Stimulated activated CD4-positive, alpha-beta T cell treated with anti-CD3 and anti-CD28 coated beads, Interleukin-12 subunit alpha, Interleukin-12 subunit beta, amount 100 ng/mL, for 24 hours (primary cell): ENCODE data around the gene ST8SIA1.

Experiments used
- DNase-seq, 2 experiments: peaks; one replicate each; pipeline ENCODE4 v3.0.0-alpha.2; 2020; ENCODE audit warnings: low read depth in 2 of 2

The ST8SIA1 gene

DNA sequence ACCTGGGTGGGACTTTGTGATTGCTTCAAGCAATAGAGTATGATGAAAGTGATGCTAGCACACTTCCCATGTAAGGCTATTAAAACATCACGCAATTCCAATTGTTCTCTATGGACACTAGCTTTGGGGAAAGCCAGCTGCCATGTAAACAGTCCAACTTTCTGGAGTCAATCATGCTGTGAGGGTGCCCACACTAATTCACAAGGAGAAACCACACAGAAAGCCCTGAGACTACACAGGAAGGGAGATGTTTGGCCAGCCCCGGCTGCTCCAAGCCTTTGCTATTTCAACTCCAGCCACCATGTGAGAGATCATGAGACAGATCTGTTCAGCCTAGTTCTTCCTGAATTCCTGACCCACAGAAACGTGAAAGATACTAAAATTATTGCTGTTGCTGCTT lies 96.3 kb downstream of the ST8SIA1 start:
- DNase-seq, result no peak

DNA sequence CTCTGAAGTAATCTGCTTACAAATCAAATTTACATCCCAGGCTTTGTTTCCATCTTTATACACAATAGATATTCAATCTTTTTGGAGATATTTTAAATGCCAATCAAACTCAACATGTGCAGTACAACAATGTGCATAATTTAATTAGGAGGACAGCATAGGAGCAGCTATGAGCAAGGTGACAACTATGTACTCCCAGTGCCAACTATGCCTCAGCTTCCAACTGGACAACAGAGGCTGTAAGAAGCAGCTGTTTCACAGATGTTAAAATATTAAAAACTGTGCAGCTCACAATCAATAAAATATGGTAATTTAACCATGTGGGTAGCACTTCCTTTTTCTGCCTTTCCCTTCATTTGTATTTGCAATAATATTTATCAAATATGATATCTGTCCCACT lies 99.9 kb downstream of the ST8SIA1 start:
- no peak for DNase-seq

DNA sequence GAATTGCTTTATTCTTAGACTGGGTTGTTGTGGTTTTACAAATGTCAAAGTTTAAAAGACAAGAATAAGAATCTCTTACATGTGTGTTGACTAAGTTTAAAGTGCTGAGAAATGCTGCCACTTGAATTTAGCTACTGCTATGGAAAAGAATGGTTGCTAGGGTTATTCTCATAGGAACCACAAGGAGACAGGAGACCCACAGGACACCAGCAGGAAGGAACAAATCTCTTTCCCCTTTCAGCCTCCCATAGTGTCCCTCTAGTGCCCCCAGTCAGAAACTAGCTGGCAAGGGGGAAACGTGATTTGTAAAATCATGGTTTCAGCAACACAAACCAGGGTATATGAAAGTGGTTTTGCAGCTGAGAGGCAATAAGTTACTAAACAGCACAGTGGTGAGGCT lies 102.7 kb downstream of the ST8SIA1 start:
- no peak for DNase-seq

DNA sequence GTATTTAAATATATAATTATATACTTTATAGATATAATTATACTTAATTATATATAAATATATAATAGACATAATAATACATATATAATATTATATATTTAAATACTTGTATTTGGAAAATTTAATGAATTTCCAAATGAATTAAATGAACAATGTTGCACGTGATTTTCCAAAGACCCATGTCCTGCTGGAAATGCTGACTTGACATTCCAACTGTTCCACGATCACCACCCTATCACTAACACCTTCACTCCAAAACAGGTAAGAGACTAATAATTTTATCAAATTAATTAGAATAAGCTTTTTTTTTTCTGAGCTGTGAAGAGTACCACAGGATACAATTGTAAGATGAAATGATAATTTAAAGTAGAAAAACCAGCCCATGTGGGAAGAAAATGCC lies 103.4 kb downstream of the ST8SIA1 start:
- DNase-seq, result no peak

DNA sequence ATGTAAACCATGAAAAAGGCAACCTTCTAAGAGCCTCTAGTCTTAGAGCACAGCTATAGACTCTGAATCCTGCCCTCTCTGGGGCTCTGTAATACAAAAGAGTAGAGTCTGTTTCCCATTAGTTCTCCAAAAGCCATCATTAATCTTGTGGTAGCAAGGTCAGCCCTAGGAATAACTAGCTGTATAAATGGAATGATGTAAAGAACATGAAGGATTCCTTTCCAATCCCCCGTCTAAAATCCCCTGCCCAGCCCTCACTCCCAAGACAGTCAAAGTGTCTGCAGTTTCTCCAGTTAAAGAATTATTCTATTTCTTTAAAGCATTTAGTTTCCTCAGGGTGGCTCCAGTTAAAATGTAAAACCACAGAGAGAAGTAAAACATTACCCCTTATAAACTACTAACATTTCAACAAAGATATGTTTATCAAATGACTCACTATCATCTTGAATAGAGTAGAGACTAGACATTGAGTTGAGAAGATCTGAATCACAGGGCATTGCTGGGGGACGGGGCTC lies 104.2 kb downstream of the ST8SIA1 start:
- no peak for DNase-seq

DNA sequence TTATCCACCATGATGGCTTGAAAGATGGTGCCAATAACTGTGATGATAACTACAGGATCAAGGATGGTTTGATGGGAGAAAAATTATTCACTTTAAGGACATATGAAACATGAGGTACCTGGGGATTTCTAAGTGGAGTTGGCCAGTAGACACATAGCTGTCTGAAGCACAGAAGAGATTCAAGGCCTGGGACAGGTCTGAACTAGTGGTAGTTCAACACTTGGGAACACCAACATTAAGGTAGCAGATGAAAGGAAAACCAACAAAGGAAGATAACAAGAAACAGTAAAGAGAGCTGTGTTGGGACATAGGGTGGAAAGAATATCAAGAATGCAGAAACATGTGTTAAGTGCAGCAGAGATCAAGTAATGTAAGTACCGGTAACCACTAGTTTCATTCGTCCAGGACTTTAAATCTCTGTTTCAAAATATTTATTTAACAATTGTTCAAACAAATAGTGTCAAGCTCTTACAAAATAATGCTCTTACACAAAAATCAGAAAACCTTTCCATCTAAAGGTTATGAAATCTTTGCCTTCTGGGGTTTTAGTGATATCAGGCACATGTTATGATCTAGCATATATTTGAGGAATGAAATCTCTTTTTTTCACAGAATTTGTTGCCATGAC lies 104.7 kb downstream of the ST8SIA1 start:
- no peak for DNase-seq

DNA sequence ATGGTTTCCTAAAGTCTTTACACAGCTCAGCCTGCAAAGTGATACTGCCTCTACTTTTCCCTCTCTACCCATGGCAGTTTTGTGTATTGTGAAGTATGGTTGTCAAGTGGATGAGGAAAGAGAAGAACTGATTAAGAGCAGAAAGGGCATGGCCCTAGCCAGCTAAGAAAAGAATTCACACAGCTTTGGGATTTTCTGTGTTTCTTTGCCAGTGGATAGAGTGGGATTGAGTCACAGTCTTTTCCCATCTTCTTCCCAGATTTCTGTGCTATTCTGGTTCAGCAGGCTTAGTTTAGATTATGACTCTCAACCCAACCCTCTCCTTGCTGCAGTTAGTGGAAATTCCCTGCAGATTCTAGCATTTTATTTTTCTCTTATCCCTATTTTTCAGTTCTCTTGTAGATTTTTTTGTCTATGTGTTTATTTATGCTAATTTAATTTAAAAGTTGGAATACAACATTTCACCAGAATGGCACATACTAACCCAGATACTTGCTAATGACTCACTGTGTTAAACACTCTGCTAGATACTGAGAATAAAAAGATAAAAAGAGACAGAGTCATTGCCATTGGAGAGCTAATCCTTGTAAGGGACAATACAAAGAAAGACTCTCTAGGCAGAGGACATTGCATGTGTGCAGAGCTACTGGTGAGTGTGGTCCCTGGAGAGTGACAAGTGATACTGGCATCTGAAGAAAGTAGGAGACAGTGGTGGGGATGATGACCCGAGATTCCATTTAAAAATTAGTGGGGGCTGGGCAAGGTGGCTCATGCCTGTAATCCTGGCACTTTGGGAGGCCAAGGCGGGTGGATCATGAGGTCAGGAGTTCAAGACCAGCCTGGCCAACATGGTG lies 106.3 kb downstream of the ST8SIA1 start:
- no peak for DNase-seq

DNA sequence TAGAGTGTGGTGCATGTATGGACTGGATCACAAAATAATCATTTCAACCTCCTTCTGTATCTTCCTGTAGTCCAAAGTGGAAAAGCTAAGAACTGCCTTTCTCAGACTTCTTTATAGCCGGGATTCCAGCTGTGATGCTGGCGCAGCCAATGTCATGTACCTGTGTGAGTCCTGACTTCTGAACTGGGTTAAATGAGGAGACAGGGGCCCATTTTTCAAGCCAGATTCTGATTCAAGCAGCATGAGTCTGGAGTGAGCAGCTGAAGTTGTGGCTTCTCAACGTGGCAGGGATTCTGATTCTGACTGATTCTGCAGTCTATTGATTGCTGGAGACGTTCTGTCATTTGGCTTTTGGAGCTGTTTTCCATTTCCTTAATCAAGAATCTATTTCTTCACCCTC lies 111.2 kb downstream of the ST8SIA1 start:
- no peak for DNase-seq

DNA sequence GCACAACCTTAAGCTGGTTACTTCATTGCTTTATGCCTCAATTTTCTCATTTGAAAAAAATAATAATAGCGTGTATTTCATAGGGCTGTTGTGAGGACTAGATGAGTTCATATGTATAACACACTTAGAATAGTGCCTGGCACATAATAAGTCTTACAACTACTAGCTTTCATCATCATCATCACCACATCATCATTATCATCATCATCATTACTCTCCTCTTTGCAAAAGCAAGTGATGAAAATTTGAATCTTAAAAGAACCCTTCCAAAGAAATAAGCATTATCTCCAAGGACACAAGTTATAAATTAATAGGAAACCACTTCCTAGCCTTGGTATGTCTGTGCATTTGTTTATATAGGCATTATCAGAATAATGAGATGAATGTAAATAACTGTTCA lies 117.0 kb downstream of the ST8SIA1 start:
- no peak for DNase-seq

DNA sequence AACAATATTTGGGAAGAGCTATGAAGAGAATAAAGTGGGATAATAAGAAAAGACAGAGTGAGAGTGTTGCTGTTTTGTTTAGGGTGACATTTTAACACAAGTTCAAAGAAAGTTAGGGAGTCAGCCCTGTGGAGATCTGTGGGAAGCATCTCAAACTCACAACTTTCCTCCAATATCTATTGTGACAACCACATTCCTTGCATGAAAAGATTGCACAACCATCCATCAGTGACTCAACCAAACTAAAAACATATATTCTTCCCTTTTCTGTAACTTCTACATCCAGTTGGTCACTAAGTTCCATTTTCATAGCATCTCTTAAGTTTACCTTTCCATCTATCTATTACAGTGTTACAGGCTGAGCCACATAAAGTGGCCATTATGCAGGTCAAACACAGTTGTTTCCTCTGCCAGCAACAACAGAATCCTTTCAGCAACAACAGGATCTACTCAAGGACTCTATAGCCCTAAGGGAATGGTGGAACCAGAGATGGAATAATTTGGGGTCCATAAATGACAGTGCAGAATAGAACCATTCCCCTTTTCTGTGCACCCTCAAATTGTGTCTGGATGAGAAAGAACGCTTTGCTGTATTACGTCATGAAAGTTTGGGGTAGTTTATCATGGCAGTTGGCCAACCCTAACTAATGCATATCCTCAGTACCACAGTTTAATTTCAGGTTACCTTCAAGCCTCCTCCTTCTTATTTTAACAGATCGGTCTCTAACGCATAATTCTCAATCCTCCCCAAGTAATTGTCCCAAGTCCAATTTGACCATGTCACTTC lies 118.8 kb downstream of the ST8SIA1 start:
- DNase-seq, result no peak

DNA sequence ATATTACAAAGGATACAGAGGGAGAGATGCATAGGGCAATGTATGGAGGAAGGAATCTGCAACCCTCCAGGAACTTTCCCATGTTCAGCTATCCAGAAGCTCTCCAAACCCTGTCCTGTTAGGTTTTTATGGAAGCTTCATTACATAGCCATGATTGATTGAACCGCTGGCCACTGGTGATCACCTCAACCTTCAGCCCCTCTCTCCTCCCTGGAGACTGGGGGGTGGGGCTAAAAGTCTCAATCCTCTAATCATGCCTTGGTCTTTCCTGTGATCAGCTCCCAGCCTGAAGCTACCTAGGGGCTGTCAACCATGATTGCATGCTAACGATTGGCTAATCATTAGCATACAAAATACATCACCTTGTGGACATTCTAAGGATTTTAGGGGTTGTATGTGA lies 123.4 kb downstream of the ST8SIA1 start:
- no peak for DNase-seq

DNA sequence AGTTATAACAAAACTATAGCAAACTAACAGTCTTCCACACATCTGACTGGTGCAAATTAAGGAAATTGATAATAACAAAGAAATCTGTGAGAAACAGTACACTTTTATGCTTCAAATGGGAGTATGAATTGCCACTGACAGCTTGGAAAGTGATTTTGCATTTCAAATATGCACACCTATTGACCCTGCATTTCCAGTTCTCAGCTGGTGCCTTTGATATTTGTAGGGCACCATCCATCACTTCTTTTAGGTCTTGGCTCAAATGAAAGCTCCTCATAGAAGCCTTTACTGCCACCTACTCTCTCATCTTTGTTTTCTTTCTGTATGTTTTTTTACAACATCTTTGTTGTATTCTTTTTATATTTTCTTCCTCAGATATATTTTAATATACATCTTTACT lies 125.1 kb downstream of the ST8SIA1 start:
- DNase-seq, result no peak

DNA sequence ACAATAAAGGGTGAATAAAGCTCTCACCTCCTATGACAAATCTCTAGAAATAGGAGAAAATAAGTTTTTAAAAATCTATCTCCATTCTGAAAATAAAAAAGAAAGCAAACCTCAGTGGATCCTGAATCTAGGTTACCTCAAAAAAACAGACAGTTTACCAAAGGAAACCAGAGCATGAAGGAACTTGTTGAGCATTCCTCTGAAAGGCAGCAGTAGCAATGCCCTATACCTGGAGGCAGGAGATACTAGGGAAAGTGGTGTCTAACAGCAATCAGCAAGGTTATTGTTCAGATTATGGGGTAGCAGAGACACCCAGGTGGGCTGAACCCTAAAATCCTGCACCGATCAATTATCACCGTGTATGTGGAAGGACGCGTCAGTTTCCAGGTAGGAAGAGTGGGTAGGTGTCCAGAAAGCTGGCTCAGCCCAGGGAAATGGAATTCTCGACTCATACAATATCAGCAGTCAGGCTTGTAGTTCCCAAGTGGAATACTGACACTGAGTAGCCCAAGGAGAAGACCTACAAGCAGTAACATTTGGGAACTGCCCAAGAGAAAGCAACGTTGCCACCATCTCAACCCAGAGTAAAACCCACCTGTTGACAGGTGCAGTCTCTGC lies 128.3 kb downstream of the ST8SIA1 start:
- DNase-seq, result no peak

DNA sequence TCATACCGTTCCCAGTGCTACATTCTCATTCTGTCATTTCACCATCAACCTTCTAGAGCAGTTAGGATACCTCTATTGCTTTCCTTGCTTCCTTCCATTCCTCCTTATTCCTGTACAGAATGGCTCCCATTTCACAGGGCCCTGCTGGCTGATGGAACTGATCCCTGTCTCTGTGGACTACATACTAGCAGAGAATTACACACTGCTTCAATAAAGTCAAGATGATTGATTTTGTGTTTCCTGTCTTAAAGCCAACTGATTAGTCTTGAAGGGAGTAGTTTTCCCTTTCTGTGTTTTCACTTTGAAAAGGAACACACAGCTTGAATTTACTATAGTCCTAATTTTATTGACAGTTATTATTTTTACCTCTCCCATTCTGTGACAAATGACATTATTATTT lies 130.1 kb downstream of the ST8SIA1 start:
- DNase-seq, result no peak

DNA sequence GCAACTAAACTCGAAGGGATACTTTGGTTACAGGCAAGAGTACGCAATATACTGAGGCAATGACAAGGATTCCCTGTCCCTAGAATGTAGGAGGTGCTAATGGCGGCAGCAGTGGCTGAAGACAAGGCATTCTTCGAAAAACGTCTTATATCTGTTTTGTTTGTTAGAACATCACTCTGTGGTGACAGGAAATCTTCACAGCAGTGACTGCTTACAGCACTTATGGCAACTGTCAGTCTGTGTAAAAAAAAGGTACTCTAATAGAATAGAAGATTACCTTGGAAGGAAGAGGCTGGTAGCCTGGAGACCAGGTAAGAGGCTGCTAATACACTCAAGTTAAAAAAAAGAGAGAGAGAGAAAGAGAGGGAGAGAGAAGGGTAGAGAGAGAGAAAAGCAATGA lies 131.7 kb downstream of the ST8SIA1 start:
- no peak for DNase-seq

DNA sequence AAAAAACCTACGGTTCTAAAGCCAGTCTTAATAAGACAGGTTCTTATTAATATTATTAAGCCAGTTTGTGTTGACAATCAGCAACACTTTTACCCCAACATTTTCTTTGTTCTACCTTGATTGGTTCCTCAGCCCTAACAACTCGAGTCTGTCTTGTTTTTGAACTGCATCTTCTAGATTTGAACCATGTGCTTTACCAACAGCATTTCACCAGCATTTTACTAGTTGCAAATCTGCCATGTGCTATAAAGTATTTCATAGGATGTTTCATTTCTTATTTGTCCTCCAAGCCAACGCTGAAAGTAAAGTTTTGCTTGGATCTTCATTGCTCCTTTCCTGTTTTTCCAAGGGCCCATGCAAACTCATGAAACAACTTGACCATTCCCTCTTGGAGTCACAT lies 133.4 kb downstream of the ST8SIA1 start:
- DNase-seq, result no peak

DNA sequence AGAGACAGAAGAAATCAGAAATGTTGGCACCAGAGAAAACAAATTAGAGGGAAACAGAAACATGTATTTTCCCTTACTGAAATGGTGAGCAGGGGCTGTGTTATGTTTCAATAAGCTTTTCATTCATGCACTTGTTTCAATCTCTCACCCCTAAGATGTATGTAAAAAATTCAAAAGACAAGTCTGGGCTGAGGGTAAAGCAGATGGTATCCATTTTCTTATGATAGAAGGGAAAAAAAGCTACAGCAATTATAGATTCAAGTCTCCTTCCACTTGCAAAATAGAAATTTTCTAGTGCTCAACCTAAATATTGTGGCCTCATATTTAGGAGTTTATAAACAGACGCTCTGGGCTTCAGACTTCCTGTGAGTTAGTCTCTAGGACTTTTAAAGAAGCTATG lies 138.3 kb downstream of the ST8SIA1 start:
- no peak for DNase-seq

DNA sequence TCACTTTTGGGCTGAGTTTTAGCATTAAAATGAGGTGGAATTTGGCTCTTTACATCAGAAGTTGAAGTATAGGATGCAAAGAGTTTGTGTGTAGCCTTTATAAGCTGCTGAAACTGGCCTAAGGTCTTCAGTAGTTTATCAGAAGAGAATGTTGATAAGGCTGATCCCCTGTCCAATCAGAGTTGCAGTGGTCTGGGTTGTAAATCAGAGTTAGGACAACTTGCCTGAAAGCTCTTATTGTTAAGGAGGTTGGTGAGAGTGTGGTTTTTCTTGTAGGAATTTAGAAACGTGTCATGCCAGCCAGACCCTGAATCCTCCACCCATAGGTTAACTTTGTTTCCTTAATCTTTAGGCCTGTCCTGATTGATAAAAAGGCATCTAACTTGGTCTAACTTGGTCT lies 143.5 kb downstream of the ST8SIA1 start:
- no peak for DNase-seq

DNA sequence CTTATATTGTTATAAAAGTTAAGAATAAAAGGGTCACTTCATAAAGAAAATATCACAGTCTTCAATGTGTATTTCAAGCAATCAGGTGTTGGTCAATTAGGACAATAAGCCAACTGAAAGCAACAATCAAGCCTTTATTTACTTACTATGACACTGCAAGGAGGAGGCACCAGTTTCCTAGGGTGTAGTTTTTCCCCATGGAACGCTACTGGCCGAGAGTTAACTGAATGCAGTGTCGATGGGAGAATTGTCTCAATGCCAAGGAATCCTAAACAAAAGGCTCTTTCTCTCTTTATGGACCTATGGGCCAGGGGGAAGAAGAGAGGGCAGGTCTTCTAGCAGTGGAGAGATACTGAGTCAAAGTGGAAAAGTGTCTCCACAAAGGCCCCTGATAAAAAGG lies 146.1 kb downstream of the ST8SIA1 start:
- no peak for DNase-seq

DNA sequence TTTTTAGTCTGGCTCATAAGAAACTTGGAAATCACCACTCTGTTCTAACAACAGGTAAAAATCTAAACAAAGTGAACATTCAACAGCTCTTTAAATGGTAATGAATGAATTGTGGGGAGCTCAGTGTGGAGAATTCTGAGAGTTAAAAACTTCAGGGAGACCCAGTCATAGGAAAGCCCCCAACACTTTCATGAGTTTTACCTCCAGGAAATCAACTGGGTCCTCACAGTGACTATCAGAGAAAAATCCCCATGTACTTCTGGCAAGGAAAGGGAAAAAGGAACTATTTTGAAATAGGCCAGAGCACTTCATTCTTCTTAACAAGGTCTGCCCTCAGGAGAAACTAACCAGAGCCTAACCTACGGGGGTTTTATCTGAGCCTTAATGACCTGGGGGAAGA lies 153.8 kb downstream of the ST8SIA1 start:
- DNase-seq, result no peak

DNA sequence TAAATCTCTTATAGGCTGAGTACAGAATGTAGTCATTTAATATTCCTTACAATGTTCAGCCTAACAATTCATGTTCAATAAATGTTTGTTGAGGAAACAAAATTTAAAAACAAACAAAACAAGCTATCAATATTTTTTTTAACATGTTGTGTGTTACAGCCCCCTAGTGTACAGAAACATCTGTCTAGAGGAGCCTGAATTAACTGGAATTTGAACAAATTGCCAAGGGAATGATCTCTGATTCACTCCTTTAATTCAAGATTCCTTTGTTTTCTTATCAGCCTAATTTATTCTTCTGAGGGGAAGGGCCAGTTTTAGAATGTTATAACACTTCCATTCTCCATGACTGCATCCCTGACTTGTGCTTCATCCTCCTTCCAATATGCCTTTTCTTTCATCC lies 161.3 kb downstream of the ST8SIA1 start:
- no peak for DNase-seq

DNA sequence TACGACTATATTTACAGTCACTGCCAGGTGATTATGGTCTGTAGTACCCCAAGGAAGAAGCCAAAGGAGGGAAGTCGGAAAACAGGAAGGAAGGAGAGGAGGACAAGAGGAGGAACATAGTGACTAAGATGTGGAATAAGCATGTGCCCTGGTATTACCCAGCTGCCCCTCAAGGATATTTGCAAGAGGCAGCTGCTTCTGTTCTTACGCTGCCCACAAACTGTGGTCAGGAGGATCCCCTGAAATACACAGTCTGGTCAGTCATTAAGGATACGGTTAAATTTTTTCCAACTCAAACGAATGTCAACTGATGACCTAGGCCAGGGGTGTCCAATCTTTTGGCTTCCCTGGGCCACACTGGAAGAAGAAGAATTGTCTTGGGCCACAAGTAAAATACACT lies 162.0 kb downstream of the ST8SIA1 start:
- no peak for DNase-seq
